HG03175 (cell line): ENCODE results near the gene KCTD7.
"Not testable (repeated sequence)": the region's sequence is repeated elsewhere in the genome, so short reads cannot be mapped to it uniquely, and the experiment has no call there.

ENCODE experiments used
- ATAC-seq: cut with Tn5 transposase; IDR thresholded peaks from one replicate; pipeline ENCODE4 v1.9.1; 2021; ENCODE audit warnings: mild to moderate bottlenecking, moderate library complexity; ENCODE audit not compliant: unreplicated experiment

Gene KCTD7

GRCh38 chr7:66681491-66682349, 53.0 kb downstream of the KCTD7 start:
- peak; percentile 95 for ATAC-seq

DNA sequence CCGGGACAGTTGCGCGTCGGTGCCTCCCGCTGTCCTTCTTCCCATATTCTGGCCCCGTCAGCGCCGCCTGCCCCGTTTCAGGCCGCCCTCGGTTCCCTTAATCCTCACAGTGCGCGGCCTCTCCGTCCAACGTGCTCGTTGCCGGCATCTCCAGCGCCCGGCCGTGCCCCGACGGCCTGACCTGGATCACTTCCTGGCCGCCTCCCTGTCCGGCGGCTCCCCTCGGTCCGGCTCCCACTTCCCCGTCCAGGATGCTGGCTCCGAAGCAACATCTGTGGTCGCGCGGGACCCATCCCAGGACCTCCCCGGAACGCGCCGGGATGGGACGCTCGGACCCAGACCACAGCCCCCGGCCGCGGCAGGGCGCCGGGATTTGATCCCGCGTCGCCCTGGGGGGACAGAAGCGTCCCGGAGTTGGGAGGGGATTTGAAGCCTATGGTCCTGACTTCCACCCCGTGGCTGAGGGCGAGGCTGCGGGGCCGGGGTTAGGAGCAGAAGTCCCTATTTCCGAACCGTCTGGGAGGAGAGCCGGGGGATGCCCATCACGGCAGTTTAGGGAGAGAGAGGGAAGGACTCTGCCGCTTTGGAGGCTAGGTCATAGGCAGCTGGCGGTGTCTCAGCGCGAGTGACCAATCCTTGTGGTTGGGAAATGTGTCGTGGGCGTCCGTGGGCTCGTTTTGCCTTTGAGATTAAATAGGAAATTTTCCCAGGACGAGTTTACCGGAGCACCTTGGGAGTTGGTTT, 53.8 kb downstream of the KCTD7 start:
- peak; percentile 32 for ATAC-seq

DNA sequence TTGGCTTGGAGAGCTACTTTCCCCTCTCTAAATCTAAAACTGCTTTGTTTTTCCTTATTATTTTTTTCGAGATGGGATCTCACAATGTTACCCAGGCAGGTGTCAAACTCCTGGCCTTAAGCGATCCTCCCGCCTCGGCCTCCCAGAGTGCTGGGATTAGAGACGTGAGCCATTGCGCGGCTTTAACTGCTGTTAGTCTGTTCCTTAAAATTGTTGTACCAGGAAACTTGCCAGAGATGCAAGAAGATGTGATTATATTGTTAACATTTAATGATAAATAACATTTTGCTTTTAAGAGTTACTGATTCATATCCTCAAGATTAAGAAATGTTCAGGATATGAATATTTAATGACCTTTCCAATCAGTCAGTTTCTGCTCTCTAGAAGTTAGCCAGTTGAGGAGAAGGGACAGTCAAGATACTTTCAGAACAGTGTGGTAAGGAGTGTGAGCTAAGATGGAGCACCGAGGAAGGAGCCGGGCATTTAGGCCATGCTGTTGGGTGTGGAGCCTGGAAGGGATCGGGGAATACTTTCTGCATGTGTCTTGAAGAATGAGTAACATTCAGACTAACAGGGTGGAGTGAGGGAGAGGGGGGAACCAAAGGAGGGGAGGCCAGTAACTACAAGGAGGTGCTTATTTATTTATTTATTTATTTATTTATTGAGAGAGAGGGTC, 54.6 kb downstream of the KCTD7 start:
- ATAC-seq = not testable (repeated sequence)

DNA sequence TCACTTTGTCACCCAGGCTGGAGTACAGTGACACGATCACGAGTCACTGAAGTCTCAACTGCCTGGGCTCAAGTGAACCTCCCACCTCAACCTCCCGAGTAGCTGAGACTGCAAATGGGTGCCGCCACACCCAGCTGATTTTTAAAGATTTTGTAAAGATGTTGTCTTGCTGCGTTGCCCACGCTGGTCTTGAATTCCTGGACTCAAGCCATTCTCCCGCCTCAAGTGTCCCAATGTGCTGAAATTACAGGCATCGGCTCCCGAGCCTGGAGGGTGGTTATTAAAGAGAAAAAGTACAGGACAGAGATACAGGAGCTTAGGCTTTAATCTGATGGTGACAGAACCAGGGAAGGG, 55.1 kb downstream of the KCTD7 start:
- no peak for ATAC-seq

DNA sequence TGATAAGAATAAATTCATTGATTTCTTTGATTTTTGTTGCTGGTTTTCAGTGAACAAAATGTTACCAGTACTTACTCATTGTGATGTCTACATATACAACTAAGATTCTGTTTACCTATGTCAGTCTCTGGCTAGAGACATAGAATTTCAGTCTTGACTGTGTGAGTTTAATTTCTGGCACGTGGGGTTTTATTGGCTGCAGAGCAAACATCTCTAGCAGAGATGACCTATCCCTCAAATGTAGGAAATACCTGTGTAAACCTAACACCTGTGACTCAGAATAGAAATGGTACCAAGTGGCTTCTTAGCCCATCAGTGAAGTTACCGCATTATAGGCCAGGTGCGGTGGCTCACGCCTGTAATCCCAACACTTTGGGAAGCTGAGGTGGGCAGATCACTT, 57.0 kb downstream of the KCTD7 start:
- ATAC-seq = not testable (repeated sequence)

DNA sequence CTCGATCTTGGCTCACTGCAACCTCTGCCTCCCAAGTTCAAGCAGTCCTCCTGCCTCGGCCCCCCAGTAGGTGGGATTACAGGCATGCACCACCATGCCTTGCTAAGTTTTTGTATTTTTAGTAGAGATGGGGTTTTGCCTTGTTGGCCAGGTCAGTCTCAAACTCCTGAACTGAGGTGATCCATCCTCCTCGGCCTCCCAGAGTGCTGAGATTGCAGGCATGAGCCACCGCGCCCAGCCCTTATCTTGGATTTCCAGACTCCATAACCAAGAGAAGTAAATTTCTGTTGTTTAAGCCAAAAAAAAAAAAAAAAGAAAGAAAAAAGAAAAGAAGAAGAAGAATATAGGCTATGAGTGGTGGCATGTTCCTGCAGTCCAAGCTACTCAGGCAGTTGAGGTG, 58.5 kb downstream of the KCTD7 start:
- ATAC-seq = no peak

GRCh38 chr7:66687672-66688071, 59.0 kb downstream of the KCTD7 start:
- ATAC-seq = not testable (repeated sequence)

DNA sequence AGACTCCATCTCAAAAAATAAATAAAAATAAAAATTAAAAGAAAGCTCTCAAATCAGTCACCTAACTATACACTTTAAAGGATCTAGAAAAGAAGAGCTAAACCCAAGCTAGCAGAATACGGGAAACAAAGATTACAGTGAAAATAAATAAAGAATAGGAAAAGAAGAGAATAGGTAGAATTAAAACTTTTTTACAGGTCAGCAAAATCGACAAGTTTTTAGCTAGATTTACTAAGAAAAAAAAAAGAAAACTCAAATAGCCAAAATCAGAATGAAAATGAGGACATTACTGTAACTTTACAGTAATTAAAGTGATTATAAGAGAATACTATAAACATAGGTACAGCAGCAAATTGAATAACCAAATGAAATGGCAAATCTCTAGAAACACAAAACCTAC, 60.4 kb downstream of the KCTD7 start:
- ATAC-seq = no peak

DNA sequence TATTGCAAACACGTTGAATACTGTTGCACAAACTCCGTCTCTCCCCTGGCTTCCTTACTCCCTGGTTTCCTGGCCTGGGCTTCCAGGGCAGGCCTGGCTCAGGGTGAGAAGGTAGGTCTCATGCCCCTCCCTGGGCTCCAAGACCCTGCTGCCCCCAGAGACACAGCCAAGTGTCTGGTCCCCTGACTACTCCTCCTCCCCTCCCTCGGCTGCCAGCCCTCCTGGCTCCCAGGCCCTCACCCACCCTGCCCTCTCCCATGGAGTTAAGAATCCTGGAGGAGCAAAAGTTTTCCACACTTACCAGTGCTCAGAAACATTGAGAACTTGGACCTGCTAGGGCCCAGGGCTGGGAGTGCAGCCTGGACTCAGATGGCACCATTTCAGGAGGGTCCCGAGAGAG, 64.7 kb downstream of the KCTD7 start:
- ATAC-seq = no peak
